Neural cell (in vitro differentiated cells): ENCODE data around the gene HDAC9.

Source experiments
- EP300 ChIP-seq: fragments of 450-650 bp; conservative IDR thresholded peaks from 2 replicates; pipeline ENCODE4 v1.6.1; 2014; ENCODE audit warnings: antibody characterized with exemption, mild to moderate bottlenecking, moderate library complexity; ENCODE audit not compliant: poor library complexity, severe bottlenecking
- EZH2 ChIP-seq: fragments of 200-600, 300-800 bp; shearing (Covaris generic), sonication (generic); IDR thresholded peaks from 2 replicates; pipeline ENCODE4 v1.6.1; 2014; ENCODE audit warnings: antibody characterized with exemption, low read length, borderline replicate concordance, mild to moderate bottlenecking; ENCODE audit not compliant: insufficient read depth, poor library complexity, severe bottlenecking
- MXI1 ChIP-seq: fragments of 450-650 bp; conservative IDR thresholded peaks from 2 replicates; pipeline ENCODE4 v1.6.1; 2014; ENCODE audit warnings: antibody characterized with exemption, mild to moderate bottlenecking; ENCODE audit not compliant: poor library complexity, severe bottlenecking
- POLR2AphosphoS5 ChIP-seq: IDR thresholded peaks from 2 replicates; pipeline ENCODE4 v1.6.1; 2012
- RAD21 ChIP-seq: fragments of 450-650 bp; conservative IDR thresholded peaks from 2 replicates; pipeline ENCODE4 v1.6.1; 2014; ENCODE audit warnings: antibody characterized with exemption, mild to moderate bottlenecking, moderate library complexity
- REST ChIP-seq: IDR thresholded peaks from 2 replicates; pipeline ENCODE4 v1.6.1; 2012; ENCODE audit warnings: borderline replicate concordance
- SMC3 ChIP-seq: fragments of 450-650 bp; conservative IDR thresholded peaks from 2 replicates; pipeline ENCODE4 v1.6.1; 2014; ENCODE audit warnings: antibody characterized with exemption, mild to moderate bottlenecking, moderate library complexity; ENCODE audit not compliant: poor library complexity
- TAF1 ChIP-seq: IDR thresholded peaks from 2 replicates; pipeline ENCODE4 v1.6.1; 2012; ENCODE audit warnings: low read depth
- TF ChIP-seq, protein P1 (sequence below): fragments of 450-650 bp; IDR thresholded peaks from 2 replicates; pipeline ENCODE4 v1.5.1; 2014; ENCODE audit warnings: antibody characterized with exemption, mild to moderate bottlenecking, moderate library complexity; ENCODE audit not compliant: poor library complexity, severe bottlenecking

DNA sequence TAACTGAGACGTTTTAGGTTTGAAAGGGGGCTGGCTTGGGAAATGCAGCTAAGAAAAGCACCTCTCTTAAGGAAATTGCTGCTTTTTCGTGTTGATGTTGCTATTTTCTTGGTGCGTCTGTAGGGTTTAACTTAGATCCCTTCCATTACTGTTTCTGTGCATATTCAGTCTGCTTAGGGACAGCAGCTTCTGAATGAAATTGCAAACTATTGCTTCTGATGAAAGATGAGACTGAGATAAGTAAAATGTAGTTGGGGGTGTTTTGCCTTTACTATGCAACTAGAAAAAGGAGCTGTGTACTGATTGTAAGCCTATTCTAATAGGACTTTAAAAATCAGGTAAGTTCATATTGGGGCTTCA is 772 bp downstream of the HDAC9 start:
- TF ChIP-seq, protein P1, sequence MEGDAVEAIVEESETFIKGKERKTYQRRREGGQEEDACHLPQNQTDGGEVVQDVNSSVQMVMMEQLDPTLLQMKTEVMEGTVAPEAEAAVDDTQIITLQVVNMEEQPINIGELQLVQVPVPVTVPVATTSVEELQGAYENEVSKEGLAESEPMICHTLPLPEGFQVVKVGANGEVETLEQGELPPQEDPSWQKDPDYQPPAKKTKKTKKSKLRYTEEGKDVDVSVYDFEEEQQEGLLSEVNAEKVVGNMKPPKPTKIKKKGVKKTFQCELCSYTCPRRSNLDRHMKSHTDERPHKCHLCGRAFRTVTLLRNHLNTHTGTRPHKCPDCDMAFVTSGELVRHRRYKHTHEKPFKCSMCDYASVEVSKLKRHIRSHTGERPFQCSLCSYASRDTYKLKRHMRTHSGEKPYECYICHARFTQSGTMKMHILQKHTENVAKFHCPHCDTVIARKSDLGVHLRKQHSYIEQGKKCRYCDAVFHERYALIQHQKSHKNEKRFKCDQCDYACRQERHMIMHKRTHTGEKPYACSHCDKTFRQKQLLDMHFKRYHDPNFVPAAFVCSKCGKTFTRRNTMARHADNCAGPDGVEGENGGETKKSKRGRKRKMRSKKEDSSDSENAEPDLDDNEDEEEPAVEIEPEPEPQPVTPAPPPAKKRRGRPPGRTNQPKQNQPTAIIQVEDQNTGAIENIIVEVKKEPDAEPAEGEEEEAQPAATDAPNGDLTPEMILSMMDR, result no peak
- TF ChIP-seq POLR2AphosphoS5 (no peak), EP300 (no peak), MXI1 (no peak), EZH2 (no peak), REST (no peak), SMC3 (peak; percentile 21), RAD21 (no peak), TAF1 (no peak)
